GM12865 (cell line): ENCODE data around the gene NPPB.
"Not testable (repeated sequence)": the region's sequence is repeated elsewhere in the genome, so short reads cannot be mapped to it uniquely, and the experiment has no call there.

Experiments used
- DNase-seq: peaks from one replicate; pipeline ENCODE4 v3.0.0; 2010; ENCODE audit warnings: low read depth
- H3K4me3 ChIP-seq: 2 replicates; pipeline ENCODE4 v1.5.1; 2011; ENCODE audit warnings: mild to moderate bottlenecking, low read depth, low read length, control low read depth
- CTCF ChIP-seq: IDR thresholded peaks from 2 replicates; pipeline ENCODE4 v1.5.1; 2011; ENCODE audit warnings: low read length, control low read depth, low read depth, inconsistent platforms; ENCODE audit not compliant: insufficient read depth; ENCODE audit errors: missing control alignments

The NPPB gene

GRCh38 chr1:11858613-11858967, at the start of gene NPPB:
TSS of gene NPPB (minus strand) at chr1:11858945. CDS start at chr1:11858833, 112 bp downstream.
- no peak for DNase-seq
- TF ChIP-seq CTCF: no peak
- H3K4me3 ChIP-seq: no peak within 1 kb of the TSS

- no peak for TF ChIP-seq CTCF
- H3K4me3 ChIP-seq: peak overlapping the region; percentile 84
- DNase-seq: peak; percentile 99
Observed at GRCh38 chr1:11908095-11908675, 49.4 kb upstream of the NPPB start.

GRCh38 chr1:11907275-11908094, 48.7 kb upstream of the NPPB start:
- peak; percentile 96 for DNase-seq
- H3K4me3 ChIP-seq: no peak overlapping the region
- TF ChIP-seq CTCF: peak; percentile 78

- H3K4me3 ChIP-seq: no peak overlapping the region
- TF ChIP-seq CTCF: no peak
- no peak for DNase-seq
Observed at GRCh38 chr1:11906870-11907269, 48.1 kb upstream of the NPPB start.

GRCh38 chr1:11904978-11905377, 46.2 kb upstream of the NPPB start:
- H3K4me3 ChIP-seq: no peak overlapping the region
- no peak for DNase-seq
- TF ChIP-seq CTCF: no peak

GRCh38 chr1:11904156-11904555, 45.4 kb upstream of the NPPB start:
- not testable (repeated sequence) for DNase-seq, H3K4me3 ChIP-seq

GRCh38 chr1:11903210-11903609, 44.5 kb upstream of the NPPB start:
- TF ChIP-seq CTCF: no peak
- H3K4me3 ChIP-seq: no peak overlapping the region

GRCh38 chr1:11901446-11901845, 42.7 kb upstream of the NPPB start:
- DNase-seq, H3K4me3 ChIP-seq: not testable (repeated sequence)

More at GRCh38 chr1:11903210-11903609, 44.5 kb upstream of the NPPB start:
- DNase-seq: no peak
